PFSK-1 (cell line): ENCODE data around the gene RAB18.

Experiments used
- POLR2AphosphoS5 ChIP-seq: IDR thresholded peaks from 2 replicates; pipeline ENCODE4 v1.6.1; 2012; ENCODE audit warnings: low read depth, mild to moderate bottlenecking, control low read depth, low read length, moderate library complexity
- SIN3A ChIP-seq: IDR thresholded peaks from 2 replicates; pipeline ENCODE4 v1.6.1; 2012; ENCODE audit warnings: mild to moderate bottlenecking, low read length, moderate library complexity, borderline replicate concordance; ENCODE audit not compliant: insufficient read depth
- TAF1 ChIP-seq: IDR thresholded peaks from 2 replicates; pipeline ENCODE4 v1.6.1; 2012; ENCODE audit warnings: low read length, control low read depth, borderline replicate concordance; ENCODE audit not compliant: insufficient read depth

GRCh38 chr10:27527666-27528295 is 23.7 kb downstream of the RAB18 start:
- TF ChIP-seq TAF1: no peak
- TF ChIP-seq SIN3A: no peak
- TF ChIP-seq POLR2AphosphoS5: no peak
